Measurements from ENCODE around the gene PHF14.

PHF14 gene

GRCh38 chr7:11166051-11166450 lies 192.4 kb downstream of the PHF14 start:
- Histone ChIP-seq H3K4me1 (ENCODE audit: low read length) (no peaks in the 10 kb centered on the region), H3K9me3 (replicated peaks; ENCODE audit: insufficient read depth, low read length) (no peaks in the 10 kb centered on the region), H3K36me3 (replicated peaks; ENCODE audit: insufficient read depth, low read length) (no peaks in the 10 kb centered on the region; the same call in 1 of the 2 replicates), H3K79me2 (ENCODE audit: low read length) (no peaks in the 10 kb centered on the region), H3F3A (ENCODE audit: insufficient read depth, low read length) (no peaks in the 10 kb centered on the region), H3K9ac (ENCODE audit: low read length) (no peak overlapping the region), H3K27ac (ENCODE audit: low read length) (no peak overlapping the region), H3K4me2 (ENCODE audit: low read depth, low read length) (no peak overlapping the region), H2AFZ (ENCODE audit: low read length) (no peak overlapping the region), H3K4me3 (ENCODE audit: low read length) (no peak overlapping the region), H3K9me2 (replicated peaks; ENCODE audit: insufficient read depth, low read length) (no peaks in the 10 kb centered on the region), H4K20me1 (ENCODE audit: insufficient read depth, low read length) (no peaks in the 10 kb centered on the region), H3K27me3 (replicated peaks; ENCODE audit: insufficient read depth, low read length) (no peaks in the 10 kb centered on the region)
- TF ChIP-seq EZH2phosphoT487 (IDR thresholded peaks at IDR 0.05; ENCODE audit: low read length) (no peak), CTCF (IDR thresholded peaks at IDR 0.05; ENCODE audit: low read length) (no peak), EZH2 (optimal IDR thresholded peaks at IDR 0.05; ENCODE audit: low read depth, low read length) (no peak)
- no peak for DNase-seq

- Histone ChIP-seq H3K27ac (ENCODE audit: low read length) (no peak overlapping the region), H4K20me1 (ENCODE audit: insufficient read depth, low read length) (no peaks in the 10 kb centered on the region), H3K4me3 (ENCODE audit: low read length) (no peak overlapping the region), H3K79me2 (ENCODE audit: low read length) (no peaks in the 10 kb centered on the region), H3K9ac (ENCODE audit: low read length) (no peak overlapping the region), H3K4me1 (ENCODE audit: low read length) (no peaks in the 10 kb centered on the region), H3K9me3 (replicated peaks; ENCODE audit: insufficient read depth, low read length) (no peaks in the 10 kb centered on the region), H3K36me3 (replicated peaks; ENCODE audit: insufficient read depth, low read length) (no peaks in the 10 kb centered on the region), H3K9me2 (replicated peaks; ENCODE audit: insufficient read depth, low read length) (no peaks in the 10 kb centered on the region), H3K27me3 (replicated peaks; ENCODE audit: insufficient read depth, low read length) (no peaks in the 10 kb centered on the region), H3K4me2 (ENCODE audit: low read depth, low read length) (no peak overlapping the region), H3F3A (ENCODE audit: insufficient read depth, low read length) (no peaks in the 10 kb centered on the region), H2AFZ (ENCODE audit: low read length) (no peak overlapping the region)
- no peak for DNase-seq
- no peak for TF ChIP-seq CTCF (IDR thresholded peaks at IDR 0.05; ENCODE audit: low read length)
- no peak for TF ChIP-seq EZH2phosphoT487 (IDR thresholded peaks at IDR 0.05; ENCODE audit: low read length)
- no peak for TF ChIP-seq EZH2 (optimal IDR thresholded peaks at IDR 0.05; ENCODE audit: low read depth, low read length)
These were observed 195.0 kb downstream of the PHF14 start for GRCh38 chr7:11168650-11169170.

GRCh38 chr7:11170175-11170574 lies 196.5 kb downstream of the PHF14 start:
- no peak for DNase-seq
- H3K4me3 ChIP-seq (ENCODE audit: low read length) = no peak overlapping the region
- H3K9me3 ChIP-seq (replicated peaks; ENCODE audit: insufficient read depth, low read length) = no peaks in the 10 kb centered on the region
- H3K27ac ChIP-seq (ENCODE audit: low read length) = no peak overlapping the region
- TF ChIP-seq CTCF (IDR thresholded peaks at IDR 0.05; ENCODE audit: low read length) = no peak
- TF ChIP-seq EZH2 (optimal IDR thresholded peaks at IDR 0.05; ENCODE audit: low read depth, low read length) = no peak
- TF ChIP-seq EZH2phosphoT487 (IDR thresholded peaks at IDR 0.05; ENCODE audit: low read length) = no peak
- no peaks in the 10 kb centered on the region for H3K4me1 ChIP-seq (ENCODE audit: low read length)
- no peaks in the 10 kb centered on the region for H3K9me2 ChIP-seq (replicated peaks; ENCODE audit: insufficient read depth, low read length)
- no peak overlapping the region for H3K4me2 ChIP-seq (ENCODE audit: low read depth, low read length)
- H3K27me3 ChIP-seq (replicated peaks; ENCODE audit: insufficient read depth, low read length) = no peaks in the 10 kb centered on the region
- H3K9ac ChIP-seq (ENCODE audit: low read length) = no peak overlapping the region
- no peaks in the 10 kb centered on the region for H3K36me3 ChIP-seq (replicated peaks; ENCODE audit: insufficient read depth, low read length)
- H3K79me2 ChIP-seq (ENCODE audit: low read length) = no peaks in the 10 kb centered on the region
- H2AFZ ChIP-seq (ENCODE audit: low read length) = no peak overlapping the region
- H3F3A ChIP-seq (ENCODE audit: insufficient read depth, low read length) = no peaks in the 10 kb centered on the region; the same call in 1 of the 2 replicates
- no peaks in the 10 kb centered on the region for H4K20me1 ChIP-seq (ENCODE audit: insufficient read depth, low read length)

All from MM.1S (cell line).